ENCODE data around the gene GNA15.

DNA sequence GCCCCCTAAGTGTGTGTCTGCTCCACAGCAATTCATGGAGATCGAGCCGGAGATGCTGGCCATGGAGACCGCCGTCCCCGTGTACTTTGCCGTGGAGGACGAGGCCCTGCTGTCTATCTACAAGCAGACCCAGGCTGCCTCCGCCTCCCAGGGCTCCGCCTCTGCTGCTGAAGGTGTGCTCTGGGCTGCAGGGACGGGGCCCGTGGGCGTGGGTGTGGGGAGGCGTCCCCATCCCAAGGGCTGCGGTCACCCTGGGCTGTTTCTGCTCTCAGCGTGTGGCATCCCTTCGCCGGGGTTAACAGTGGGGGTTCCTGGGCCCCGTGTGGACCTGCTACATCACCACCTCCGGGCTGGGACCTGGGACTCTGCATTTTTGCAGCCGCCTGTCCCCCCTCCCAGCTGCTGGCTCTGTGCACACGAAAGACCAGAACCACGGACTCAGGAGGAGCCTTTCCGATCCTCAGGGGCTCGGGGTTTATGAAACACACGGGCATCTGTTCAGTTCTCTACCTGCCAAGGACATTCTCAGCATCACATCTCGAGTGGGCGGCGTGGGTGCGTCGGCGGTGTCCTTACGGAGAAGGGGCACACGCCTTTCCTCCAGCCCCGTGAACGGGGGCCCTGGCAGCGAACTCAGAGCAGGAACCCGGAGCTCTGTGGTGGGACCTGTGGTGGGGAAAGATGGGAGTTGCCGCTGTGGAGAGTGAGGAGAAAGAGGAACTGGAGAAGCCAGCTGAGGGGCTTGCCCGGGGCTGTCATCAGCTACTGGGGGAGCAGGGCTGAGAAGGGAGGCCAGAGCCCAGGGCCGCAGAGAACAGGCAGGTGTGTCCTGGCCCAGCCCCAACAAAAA lies 57.6 kb downstream of the GNA15 start:
- TF ChIP-seq, protein P1, sequence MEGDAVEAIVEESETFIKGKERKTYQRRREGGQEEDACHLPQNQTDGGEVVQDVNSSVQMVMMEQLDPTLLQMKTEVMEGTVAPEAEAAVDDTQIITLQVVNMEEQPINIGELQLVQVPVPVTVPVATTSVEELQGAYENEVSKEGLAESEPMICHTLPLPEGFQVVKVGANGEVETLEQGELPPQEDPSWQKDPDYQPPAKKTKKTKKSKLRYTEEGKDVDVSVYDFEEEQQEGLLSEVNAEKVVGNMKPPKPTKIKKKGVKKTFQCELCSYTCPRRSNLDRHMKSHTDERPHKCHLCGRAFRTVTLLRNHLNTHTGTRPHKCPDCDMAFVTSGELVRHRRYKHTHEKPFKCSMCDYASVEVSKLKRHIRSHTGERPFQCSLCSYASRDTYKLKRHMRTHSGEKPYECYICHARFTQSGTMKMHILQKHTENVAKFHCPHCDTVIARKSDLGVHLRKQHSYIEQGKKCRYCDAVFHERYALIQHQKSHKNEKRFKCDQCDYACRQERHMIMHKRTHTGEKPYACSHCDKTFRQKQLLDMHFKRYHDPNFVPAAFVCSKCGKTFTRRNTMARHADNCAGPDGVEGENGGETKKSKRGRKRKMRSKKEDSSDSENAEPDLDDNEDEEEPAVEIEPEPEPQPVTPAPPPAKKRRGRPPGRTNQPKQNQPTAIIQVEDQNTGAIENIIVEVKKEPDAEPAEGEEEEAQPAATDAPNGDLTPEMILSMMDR (IDR thresholded peaks at IDR 0.05): no peak
- TF ChIP-seq POLR2A (IDR thresholded peaks at IDR 0.05): no peak

All from Peyer's patch (tissue), 4 donors.